Measurements from ENCODE around the gene SLC6A8.

SLC6A8 gene

GRCh38 chrX:153650959-153651358, 36.8 kb upstream of the SLC6A8 start:
- in situ Hi-C loops (cut with HindIII; ENCODE audit: low pct_unique_long_range_greater_than_20kb, low sequenced_read_pairs): no loop called here
- TF ChIP-seq JUND (IDR thresholded peaks at IDR 0.05; ENCODE audit: low read depth): no peak
- DNase-seq (ENCODE audit: low read depth in 1 of 2, low spot score in 1 of 2): no peak

DNA sequence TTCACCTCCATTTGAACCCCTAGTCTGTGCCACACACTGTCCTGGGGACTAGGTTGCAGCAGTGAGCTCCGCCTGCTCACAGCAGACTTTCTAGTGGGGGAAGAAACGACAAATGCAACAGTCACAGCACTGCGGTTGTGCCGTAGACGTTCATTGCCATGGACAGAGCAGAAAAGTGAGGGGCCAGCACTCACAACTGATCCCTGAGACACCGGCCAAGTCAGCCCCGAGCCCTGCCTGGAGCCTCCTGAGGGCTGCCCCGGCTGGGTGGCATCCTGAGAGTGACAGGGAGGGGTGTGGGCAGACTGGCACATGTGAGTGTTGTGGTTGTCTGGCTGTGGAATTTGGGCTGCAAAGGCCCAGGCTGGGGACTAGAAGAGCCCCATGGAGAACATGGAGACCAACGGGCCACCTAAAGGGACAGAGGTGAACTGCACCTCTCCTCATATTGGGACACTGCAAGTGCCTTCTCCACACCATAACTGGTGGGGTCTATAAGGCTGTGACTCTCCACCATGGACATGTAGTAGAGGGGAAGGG, 36.1 kb upstream of the SLC6A8 start:
- in situ Hi-C loops (cut with HindIII; ENCODE audit: low pct_unique_long_range_greater_than_20kb, low sequenced_read_pairs): no loop called here
- DNase-seq (ENCODE audit: low read depth in 1 of 2, low spot score in 1 of 2): peak in 1 of 2 experiments; percentile 35
- TF ChIP-seq JUND (IDR thresholded peaks at IDR 0.05; ENCODE audit: low read depth): no peak

DNA sequence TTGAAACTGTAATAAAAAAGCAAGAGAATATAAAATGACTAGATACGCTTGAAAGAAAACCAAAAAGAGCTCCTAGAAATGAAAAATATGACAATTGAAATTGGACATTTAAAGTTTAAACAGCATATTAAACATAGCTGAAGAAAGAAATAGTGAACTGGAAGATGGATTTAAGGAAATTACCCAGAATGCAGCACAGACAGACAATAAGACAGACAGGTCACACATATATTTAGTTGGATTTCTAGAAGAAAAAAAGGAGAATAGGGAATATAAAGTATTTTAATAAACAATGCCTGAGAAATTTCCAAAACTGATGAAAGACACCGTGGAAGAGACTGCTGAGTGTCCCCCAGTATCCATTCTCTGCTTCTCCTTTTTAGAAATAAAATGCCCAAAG, 34.2 kb upstream of the SLC6A8 start:
- in situ Hi-C loops (cut with HindIII; ENCODE audit: low pct_unique_long_range_greater_than_20kb, low sequenced_read_pairs): no loop called here
- DNase-seq (ENCODE audit: low read depth in 1 of 2, low spot score in 1 of 2): no peak
- no peak for TF ChIP-seq JUND (IDR thresholded peaks at IDR 0.05; ENCODE audit: low read depth)

DNA sequence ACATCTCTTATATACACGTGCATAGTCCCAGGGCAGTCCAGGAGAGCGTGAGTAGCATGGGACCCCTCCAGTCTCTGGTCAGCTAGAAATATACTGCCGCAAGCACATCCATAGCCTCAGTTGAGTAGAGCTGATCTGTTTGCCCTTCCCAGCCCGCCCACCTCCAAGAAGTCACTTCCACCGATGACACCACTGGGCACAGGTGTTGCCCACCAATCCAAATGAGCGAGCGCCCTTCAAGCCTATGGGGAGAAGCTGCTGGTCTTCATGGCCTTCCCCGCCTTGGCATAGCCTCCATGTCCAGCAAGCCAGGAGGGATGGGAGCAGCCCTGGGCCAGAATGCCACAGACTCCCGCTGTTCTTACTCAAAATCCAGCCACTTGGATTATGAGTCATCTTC, 30.6 kb upstream of the SLC6A8 start:
- in situ Hi-C loops (cut with HindIII; ENCODE audit: low pct_unique_long_range_greater_than_20kb, low sequenced_read_pairs): no loop called here
- no peak for TF ChIP-seq JUND (IDR thresholded peaks at IDR 0.05; ENCODE audit: low read depth)

GRCh38 chrX:153659268-153659667, 28.5 kb upstream of the SLC6A8 start:
- TF ChIP-seq JUND (IDR thresholded peaks at IDR 0.05; ENCODE audit: low read depth): no peak
- in situ Hi-C loops (cut with HindIII; ENCODE audit: low pct_unique_long_range_greater_than_20kb, low sequenced_read_pairs): no loop called here
- DNase-seq (ENCODE audit: low read depth in 1 of 2, low spot score in 1 of 2): no peak

More for the DNA sequence above, 30.6 kb upstream of the SLC6A8 start:
- DNase-seq (ENCODE audit: low read depth in 1 of 2, low spot score in 1 of 2): no peak

DNA sequence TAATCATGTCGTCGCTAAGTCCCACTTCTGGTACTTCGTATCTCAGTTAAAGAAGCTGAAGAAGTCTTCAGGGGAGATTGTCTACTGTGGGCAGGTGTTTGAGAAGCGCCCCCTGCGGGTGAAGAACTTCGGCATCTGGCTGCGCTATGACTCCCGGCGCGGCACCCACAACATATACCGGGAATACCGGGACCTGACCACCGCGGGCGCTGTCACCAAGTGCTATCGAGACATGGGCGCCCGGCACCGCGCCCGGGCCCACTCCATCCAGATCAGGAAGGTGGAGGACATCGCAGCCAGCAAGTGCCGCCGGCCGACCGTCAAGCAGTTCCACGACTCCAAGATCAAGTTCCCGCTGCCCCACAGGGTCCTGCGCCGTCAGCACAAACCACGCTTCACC, 25.5 kb upstream of the SLC6A8 start:
- TF ChIP-seq JUND (IDR thresholded peaks at IDR 0.05; ENCODE audit: low read depth): no peak
- DNase-seq (ENCODE audit: low read depth in 1 of 2, low spot score in 1 of 2): no peak
- in situ Hi-C loops (cut with HindIII; ENCODE audit: low pct_unique_long_range_greater_than_20kb, low sequenced_read_pairs): no loop called here

GRCh38 chrX:153665726-153666306, 21.9 kb upstream of the SLC6A8 start:
- in situ Hi-C loops (cut with HindIII; ENCODE audit: low pct_unique_long_range_greater_than_20kb, low sequenced_read_pairs): no loop called here
- no peak for DNase-seq (ENCODE audit: low read depth in 1 of 2, low spot score in 1 of 2)
- no peak for TF ChIP-seq JUND (IDR thresholded peaks at IDR 0.05; ENCODE audit: low read depth)

- in situ Hi-C loops (cut with HindIII; ENCODE audit: low pct_unique_long_range_greater_than_20kb, low sequenced_read_pairs): no loop called here
- no peak for TF ChIP-seq JUND (IDR thresholded peaks at IDR 0.05; ENCODE audit: low read depth)
- no peak for DNase-seq (ENCODE audit: low read depth in 1 of 2, low spot score in 1 of 2)
Observed at GRCh38 chrX:153667281-153667955, 20.3 kb upstream of the SLC6A8 start.

DNA sequence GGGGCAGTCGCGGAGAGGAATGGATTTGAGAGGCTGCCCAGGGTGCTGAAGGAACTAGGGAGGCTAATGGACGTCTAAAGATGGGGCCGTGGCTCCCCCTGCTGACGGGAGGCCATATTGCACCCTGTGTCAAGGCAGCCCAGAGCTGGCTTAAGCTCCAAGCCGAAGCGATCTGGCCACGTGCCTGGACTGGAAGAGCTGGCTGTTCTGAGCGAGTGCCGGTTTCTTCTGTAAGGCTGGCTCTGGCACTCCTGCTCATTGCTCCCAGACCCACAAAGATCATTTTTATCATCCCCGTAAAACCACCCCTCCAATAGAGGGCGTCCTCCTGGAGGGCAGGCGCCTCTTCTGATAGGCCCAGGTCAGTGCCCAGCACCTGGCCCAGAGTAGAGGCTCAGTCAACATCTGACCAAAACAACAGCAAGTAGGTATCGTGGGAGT, 19.8 kb upstream of the SLC6A8 start:
- in situ Hi-C loops (cut with HindIII; ENCODE audit: low pct_unique_long_range_greater_than_20kb, low sequenced_read_pairs): no loop called here
- peak; percentile 70 to 80 for DNase-seq (ENCODE audit: low read depth in 1 of 2, low spot score in 1 of 2)
- no peak for TF ChIP-seq JUND (IDR thresholded peaks at IDR 0.05; ENCODE audit: low read depth)

GRCh38 chrX:153668423-153669173, 19.1 kb upstream of the SLC6A8 start:
- in situ Hi-C loops (cut with HindIII; ENCODE audit: low pct_unique_long_range_greater_than_20kb, low sequenced_read_pairs): no loop called here
- no peak for TF ChIP-seq JUND (IDR thresholded peaks at IDR 0.05; ENCODE audit: low read depth)
- DNase-seq (ENCODE audit: low read depth in 1 of 2, low spot score in 1 of 2): no peak

DNA sequence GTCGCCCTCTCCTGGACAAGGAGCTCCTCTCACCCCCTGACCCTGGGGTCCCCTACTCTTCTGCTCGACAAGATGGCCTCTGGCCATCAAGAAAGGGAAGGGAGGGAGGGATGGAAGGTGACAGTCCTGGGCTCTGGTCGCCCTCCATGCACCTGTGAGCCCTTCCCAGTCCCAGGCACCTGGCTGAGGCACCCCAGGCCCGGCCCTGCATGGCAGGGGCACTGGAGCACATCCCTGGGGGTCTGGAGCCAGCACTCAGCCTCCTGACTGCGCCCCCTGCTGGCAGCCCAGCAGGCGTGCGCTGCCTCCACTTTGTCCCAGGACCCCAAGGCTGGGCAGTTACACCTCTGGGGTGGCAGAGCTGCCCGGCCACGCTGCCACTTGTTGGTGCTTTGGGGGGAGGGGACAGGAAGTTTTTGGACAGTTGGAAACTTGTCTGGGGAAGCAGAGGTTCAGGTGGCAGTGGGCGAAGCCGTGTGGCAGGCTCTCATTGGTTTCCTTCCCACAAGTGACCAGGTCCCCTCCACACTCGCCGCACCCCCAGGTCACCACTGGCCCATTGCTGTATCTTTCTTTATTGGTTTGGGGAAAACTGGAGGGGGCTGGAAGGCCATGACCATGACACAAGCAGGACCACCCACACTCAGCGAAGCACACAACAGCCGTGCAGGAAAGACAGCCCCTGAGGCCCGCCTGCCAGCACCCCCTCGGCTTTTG, 18.4 kb upstream of the SLC6A8 start:
- in situ Hi-C loops (cut with HindIII; ENCODE audit: low pct_unique_long_range_greater_than_20kb, low sequenced_read_pairs): no loop called here
- TF ChIP-seq JUND (IDR thresholded peaks at IDR 0.05; ENCODE audit: low read depth): no peak
- no peak for DNase-seq (ENCODE audit: low read depth in 1 of 2, low spot score in 1 of 2)

GRCh38 chrX:153669901-153670731, 17.6 kb upstream of the SLC6A8 start:
- in situ Hi-C loops (cut with HindIII; ENCODE audit: low pct_unique_long_range_greater_than_20kb, low sequenced_read_pairs): no loop called here
- DNase-seq (ENCODE audit: low read depth in 1 of 2, low spot score in 1 of 2): no peak
- TF ChIP-seq JUND (IDR thresholded peaks at IDR 0.05; ENCODE audit: low read depth): no peak
